C4-2B (cell line): ENCODE data around the gene INPP4B.
"Not testable (repeated sequence)": the region's sequence is repeated elsewhere in the genome, so short reads cannot be mapped to it uniquely, and the experiment has no call there.

ENCODE experiments used
- H3K27ac ChIP-seq: fragments of 450-650 bp; 2 replicates; pipeline ENCODE4 v1.5.1; 2017
- CTCF ChIP-seq: fragments of 450-650 bp; conservative IDR thresholded peaks from 2 replicates; pipeline ENCODE4 v1.5.1; 2017; ENCODE audit warnings: mild to moderate bottlenecking
- ZFX ChIP-seq: fragments of 450-650 bp; IDR thresholded peaks from 2 replicates; pipeline ENCODE4 v1.6.1; 2017

The INPP4B gene

GRCh38 chr4:142404191-142404611, 441.9 kb downstream of the INPP4B start:
- TF ChIP-seq CTCF: no peak
- TF ChIP-seq ZFX: no peak
- no peak overlapping the region for H3K27ac ChIP-seq

GRCh38 chr4:142402900-142403299, 443.2 kb downstream of the INPP4B start:
- TF ChIP-seq ZFX: no peak
- no peak for TF ChIP-seq CTCF
- no peak overlapping the region for H3K27ac ChIP-seq

GRCh38 chr4:142402156-142402555, 443.9 kb downstream of the INPP4B start:
- no peak for TF ChIP-seq ZFX
- no peak for TF ChIP-seq CTCF
- no peak overlapping the region for H3K27ac ChIP-seq

DNA sequence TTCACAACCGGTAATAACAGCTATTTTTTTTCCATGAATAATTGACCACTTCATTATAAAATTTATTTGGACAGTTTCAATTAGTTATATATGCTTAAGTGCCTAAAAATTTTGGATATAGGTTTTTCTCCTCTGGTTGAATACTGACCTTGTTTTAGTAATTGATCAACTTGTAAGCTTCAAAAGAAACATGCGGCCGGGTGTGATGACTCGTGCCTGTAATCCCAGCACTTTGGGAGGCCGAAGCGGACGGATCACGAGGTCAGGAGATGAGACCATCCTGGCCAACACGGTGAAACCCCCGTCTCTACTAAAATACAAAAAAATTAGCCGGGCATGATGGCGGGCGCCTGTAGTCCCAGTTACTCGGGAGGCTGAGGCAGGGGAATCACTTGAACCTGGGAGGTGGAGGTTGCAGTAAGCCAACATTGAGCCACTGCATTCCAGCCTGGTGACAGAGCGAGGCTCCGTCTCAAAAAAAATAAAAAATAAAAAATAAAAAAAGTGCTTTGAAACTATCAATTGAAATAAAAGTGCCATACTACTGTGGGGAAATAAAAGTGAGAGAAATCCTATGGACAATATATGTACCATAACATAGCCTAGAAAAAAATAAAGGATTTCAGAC, 448.6 kb downstream of the INPP4B start:
- H3K27ac ChIP-seq: not testable (repeated sequence)

GRCh38 chr4:142396279-142396678, 449.8 kb downstream of the INPP4B start:
- H3K27ac ChIP-seq: no peak overlapping the region
- TF ChIP-seq CTCF (no peak), ZFX (no peak)

DNA sequence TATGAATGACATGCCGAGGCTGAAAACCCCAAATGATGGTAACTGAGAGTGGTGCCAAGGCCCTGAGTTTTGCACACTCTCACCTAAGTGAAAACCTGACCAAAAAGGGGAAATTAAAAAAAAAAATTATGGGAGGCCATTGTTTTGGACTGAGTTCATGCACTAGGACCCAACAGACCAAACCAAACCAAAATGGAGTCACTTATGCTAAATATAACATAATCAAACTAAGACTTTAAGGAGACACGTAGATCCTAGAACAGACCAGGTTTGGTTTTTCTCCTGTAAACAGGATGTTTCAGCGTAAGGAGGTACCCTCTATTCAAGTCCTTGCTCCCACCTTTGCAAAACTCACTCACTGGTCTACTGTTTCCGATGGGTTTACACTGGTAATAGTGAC, 453.0 kb downstream of the INPP4B start:
- H3K27ac ChIP-seq: no peak overlapping the region
- TF ChIP-seq CTCF (no peak), ZFX (no peak)

DNA sequence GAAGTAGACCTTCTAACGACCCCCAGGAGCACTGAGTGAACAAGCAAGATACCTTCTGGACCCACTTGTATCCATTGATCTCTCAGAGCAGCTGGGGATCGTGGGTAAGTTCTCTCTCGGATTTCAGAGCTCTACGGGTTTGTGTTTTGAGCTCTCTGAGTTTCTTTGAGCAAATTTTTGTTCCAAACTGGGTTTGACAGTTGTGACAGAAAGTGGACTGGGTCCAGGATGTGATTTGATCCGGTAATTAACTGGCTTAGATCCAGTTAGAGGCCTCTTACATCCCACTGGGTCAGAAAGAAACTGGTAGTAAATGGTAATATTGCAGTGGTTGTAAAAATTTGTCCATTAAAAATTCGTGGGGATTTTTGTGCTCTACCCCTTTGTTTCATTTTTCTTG, 459.2 kb downstream of the INPP4B start:
- no peak overlapping the region for H3K27ac ChIP-seq
- no peak for TF ChIP-seq CTCF
- TF ChIP-seq ZFX: no peak

DNA sequence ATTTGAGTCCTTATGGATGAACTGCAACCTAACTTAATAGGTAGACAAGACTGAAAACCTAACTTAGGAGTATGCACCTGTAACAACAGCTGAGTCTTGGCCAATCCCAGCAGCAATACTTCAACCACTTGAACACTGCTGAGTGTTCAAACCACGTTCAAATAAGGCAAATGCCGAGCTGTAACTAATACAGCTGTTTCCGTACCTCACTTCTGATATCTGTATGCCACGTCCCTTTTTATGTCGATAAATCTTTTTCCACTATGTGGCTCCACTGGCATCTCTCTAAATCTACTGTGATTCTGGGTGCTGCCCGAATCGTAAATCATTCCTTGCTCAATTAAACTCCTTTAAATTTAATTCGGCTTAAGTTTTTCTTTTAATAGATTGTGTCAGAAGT, 459.7 kb downstream of the INPP4B start:
- TF ChIP-seq CTCF: no peak
- no peak for TF ChIP-seq ZFX
- H3K27ac ChIP-seq: no peak overlapping the region
